ENCODE results near the gene MTIF3. TPM values are rescaled to one million over a fixed set of nuclear protein-coding genes. Genes with fewer than 3 reads are reported as not detected.

MTIF3 gene
- total RNA-seq, 1 donor from 2014 or later: 46.1 TPM

DNA sequence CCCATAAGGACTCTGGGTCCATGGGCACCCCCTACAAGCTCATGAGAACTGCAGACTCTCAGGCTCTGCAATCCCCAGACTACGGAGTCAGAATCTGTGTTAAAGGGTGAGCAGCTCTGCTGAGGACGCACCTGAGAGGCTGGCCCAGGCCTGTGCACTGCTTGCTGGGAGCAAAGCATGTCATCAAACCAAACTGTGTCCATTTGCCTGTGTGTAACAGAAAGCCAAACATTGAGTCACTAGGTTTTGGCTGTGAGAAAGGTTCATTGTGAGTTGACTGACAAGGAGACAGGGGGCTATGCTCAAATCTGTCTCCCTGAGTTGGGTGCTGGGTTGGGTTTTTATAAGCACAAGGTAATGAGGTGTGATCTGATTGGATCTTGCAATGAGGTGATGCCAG is 22.1 kb upstream of the MTIF3 start:
- no peaks in the 10 kb centered on the region for H3K9me3 Mint-ChIP-seq (ENCODE audit: unreplicated experiment)
- H3K4me3 Mint-ChIP-seq (ENCODE audit: unreplicated experiment): no peak overlapping the region
- peaks cover 7% of the 10 kb centered on the region for H3K4me1 Mint-ChIP-seq (ENCODE audit: low read depth, unreplicated experiment)
- TF ChIP-seq, protein P1, sequence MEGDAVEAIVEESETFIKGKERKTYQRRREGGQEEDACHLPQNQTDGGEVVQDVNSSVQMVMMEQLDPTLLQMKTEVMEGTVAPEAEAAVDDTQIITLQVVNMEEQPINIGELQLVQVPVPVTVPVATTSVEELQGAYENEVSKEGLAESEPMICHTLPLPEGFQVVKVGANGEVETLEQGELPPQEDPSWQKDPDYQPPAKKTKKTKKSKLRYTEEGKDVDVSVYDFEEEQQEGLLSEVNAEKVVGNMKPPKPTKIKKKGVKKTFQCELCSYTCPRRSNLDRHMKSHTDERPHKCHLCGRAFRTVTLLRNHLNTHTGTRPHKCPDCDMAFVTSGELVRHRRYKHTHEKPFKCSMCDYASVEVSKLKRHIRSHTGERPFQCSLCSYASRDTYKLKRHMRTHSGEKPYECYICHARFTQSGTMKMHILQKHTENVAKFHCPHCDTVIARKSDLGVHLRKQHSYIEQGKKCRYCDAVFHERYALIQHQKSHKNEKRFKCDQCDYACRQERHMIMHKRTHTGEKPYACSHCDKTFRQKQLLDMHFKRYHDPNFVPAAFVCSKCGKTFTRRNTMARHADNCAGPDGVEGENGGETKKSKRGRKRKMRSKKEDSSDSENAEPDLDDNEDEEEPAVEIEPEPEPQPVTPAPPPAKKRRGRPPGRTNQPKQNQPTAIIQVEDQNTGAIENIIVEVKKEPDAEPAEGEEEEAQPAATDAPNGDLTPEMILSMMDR (IDR thresholded peaks at IDR 0.05; ENCODE audit: partially characterized antibody, unreplicated experiment): no peak
- H3K36me3 Mint-ChIP-seq (ENCODE audit: unreplicated experiment): peaks cover 12% of the 10 kb centered on the region
- no peaks in the 10 kb centered on the region for H3K27me3 Mint-ChIP-seq (ENCODE audit: unreplicated experiment)
- no peak for DNase-seq
- no peak overlapping the region for H3K27ac Mint-ChIP-seq (ENCODE audit: unreplicated experiment)

DNA sequence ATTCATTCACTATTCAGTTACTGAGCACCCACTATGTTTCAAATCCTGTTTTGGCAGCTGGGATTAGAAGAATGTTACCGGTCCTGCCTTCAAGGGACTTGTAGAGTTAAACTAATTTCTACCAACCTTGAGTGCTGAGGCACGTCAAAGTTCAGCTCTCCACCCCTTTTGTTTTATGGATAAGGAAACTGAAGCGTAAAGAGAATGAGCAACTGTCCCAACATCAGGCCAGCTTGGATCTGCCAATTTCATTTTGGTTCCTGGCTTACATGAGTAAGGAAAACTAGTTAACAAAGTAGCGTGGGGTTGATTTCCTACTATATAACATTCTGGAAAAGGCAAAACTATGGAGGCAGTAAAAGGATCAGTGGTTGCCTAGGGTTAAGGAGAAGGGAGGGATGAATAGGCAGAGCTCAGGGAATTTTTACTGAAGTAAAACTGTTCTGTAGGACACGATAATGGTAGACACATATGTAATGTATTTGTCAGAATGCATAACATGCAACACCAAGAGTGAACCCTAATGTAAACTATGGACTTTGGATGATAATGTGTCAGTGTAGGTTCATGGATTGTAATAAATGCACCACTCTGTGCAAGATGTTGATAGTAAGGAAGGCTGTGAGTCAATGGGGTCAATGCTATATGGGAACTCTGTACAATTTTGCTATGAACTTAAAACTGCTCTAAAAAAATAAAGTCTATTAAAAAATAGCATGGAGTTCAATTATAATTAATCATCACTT is 19.9 kb upstream of the MTIF3 start:
- H3K36me3 Mint-ChIP-seq (ENCODE audit: unreplicated experiment): peaks cover 12% of the 10 kb centered on the region
- H3K27me3 Mint-ChIP-seq (ENCODE audit: unreplicated experiment): peaks cover 2% of the 10 kb centered on the region
- TF ChIP-seq, protein P1 (IDR thresholded peaks at IDR 0.05; ENCODE audit: partially characterized antibody, unreplicated experiment): no peak
- H3K4me3 Mint-ChIP-seq (ENCODE audit: unreplicated experiment): no peak overlapping the region
- no peak overlapping the region for H3K27ac Mint-ChIP-seq (ENCODE audit: unreplicated experiment)
- no peaks in the 10 kb centered on the region for H3K9me3 Mint-ChIP-seq (ENCODE audit: unreplicated experiment)
- H3K4me1 Mint-ChIP-seq (ENCODE audit: low read depth, unreplicated experiment): peaks cover 6% of the 10 kb centered on the region
- DNase-seq: no peak

DNA sequence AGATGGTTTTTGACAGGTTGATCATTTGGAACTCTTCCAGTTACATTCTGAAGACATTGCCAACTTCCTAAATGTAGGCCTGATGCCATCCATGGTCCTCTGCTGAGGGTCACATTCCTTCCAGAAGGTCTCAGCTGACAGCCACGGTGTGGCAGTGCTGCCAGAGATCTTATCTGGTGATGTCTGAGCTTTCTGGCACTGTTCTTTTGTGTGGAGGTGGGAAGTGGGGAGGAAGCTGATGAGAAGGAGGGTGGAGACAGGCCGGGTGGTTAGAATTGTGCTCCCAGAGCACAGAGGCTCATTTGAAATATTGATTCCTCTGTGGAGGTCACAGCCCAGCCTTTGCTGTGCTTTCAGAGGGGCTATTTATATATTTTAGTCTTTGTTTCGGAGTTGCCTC is 16.1 kb upstream of the MTIF3 start:
- DNase-seq: no peak
- TF ChIP-seq, protein P1 (IDR thresholded peaks at IDR 0.05; ENCODE audit: partially characterized antibody, unreplicated experiment): no peak
- peaks cover 2% of the 10 kb centered on the region for H3K27me3 Mint-ChIP-seq (ENCODE audit: unreplicated experiment)
- H3K27ac Mint-ChIP-seq (ENCODE audit: unreplicated experiment): peak overlapping the region; percentile 90
- peaks cover 5% of the 10 kb centered on the region for H3K36me3 Mint-ChIP-seq (ENCODE audit: unreplicated experiment)
- H3K9me3 Mint-ChIP-seq (ENCODE audit: unreplicated experiment): no peaks in the 10 kb centered on the region
- H3K4me3 Mint-ChIP-seq (ENCODE audit: unreplicated experiment): peak overlapping the region; percentile 48
- peaks cover 11% of the 10 kb centered on the region for H3K4me1 Mint-ChIP-seq (ENCODE audit: low read depth, unreplicated experiment)

DNA sequence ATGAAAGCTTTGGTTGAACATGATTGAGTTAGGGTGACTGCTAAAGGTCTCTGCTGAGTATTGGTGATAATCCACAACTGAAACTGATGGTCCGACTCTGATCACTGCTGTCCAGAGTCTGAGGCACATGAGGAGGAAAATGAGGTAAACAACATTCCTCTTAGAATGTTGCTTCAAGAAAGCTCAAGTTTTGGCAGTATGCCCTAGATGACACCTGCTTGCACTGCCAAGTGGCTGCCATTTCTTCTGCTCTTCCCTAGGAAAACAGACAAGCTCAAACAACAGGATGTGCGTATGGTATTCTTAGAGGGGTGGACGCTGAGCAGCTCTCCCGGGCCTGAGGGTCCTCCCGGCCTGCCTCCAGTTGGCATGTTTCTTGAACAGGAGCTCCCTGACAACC is 15.2 kb upstream of the MTIF3 start:
- peaks cover 11% of the 10 kb centered on the region for H3K4me1 Mint-ChIP-seq (ENCODE audit: low read depth, unreplicated experiment)
- no peak for DNase-seq
- peaks cover 5% of the 10 kb centered on the region for H3K36me3 Mint-ChIP-seq (ENCODE audit: unreplicated experiment)
- H3K27me3 Mint-ChIP-seq (ENCODE audit: unreplicated experiment): peaks cover 2% of the 10 kb centered on the region
- TF ChIP-seq, protein P1 (IDR thresholded peaks at IDR 0.05; ENCODE audit: partially characterized antibody, unreplicated experiment): no peak
- no peaks in the 10 kb centered on the region for H3K9me3 Mint-ChIP-seq (ENCODE audit: unreplicated experiment)
- H3K4me3 Mint-ChIP-seq (ENCODE audit: unreplicated experiment): no peak overlapping the region
- no peak overlapping the region for H3K27ac Mint-ChIP-seq (ENCODE audit: unreplicated experiment)

DNA sequence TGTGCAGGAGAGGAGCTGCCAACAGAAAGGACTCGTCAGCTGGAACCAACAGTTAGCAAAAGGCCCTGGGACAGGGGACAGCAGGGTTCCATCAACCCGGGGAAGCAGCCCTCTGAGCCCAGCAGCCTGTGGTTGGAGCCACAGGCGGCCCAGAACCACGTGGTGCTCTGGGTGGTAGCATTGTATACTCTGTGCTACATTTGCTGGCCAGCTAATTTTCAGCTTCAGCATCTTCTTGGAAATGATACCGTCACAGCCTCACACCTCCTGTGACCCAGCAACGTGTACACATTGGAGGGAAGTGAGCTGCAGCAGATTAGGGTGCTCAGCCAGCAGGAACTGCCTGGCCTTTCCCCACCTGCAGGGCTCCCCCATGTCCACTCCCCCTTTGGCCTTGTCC is 13.1 kb upstream of the MTIF3 start:
- Mint-ChIP-seq H3K27me3 (ENCODE audit: unreplicated experiment) (peaks cover 2% of the 10 kb centered on the region), H3K4me3 (ENCODE audit: unreplicated experiment) (no peak overlapping the region), H3K36me3 (ENCODE audit: unreplicated experiment) (peaks cover 1% of the 10 kb centered on the region), H3K4me1 (ENCODE audit: low read depth, unreplicated experiment) (peaks cover 11% of the 10 kb centered on the region), H3K27ac (ENCODE audit: unreplicated experiment) (no peak overlapping the region), H3K9me3 (ENCODE audit: unreplicated experiment) (peaks cover 4% of the 10 kb centered on the region)
- TF ChIP-seq, protein P1 (IDR thresholded peaks at IDR 0.05; ENCODE audit: partially characterized antibody, unreplicated experiment): no peak
- no peak for DNase-seq
